WTC11 (cell line): ENCODE measurements around the gene CMC1.

Experiments used
- ETV6 ChIP-seq: sonication (generic); formaldehyde crosslinking; IDR thresholded peaks from 2 replicates; pipeline ENCODE4 v1.8.1; 2022; ENCODE audit warnings: mild to moderate bottlenecking, missing genetic modification reagents
- NFE2L1 ChIP-seq: sonication (generic); formaldehyde crosslinking; IDR thresholded peaks from 2 replicates; pipeline ENCODE4 v1.8.1; 2023; ENCODE audit warnings: missing genetic modification reagents
- RELA ChIP-seq: sonication (generic); formaldehyde crosslinking; IDR thresholded peaks from 2 replicates; pipeline ENCODE4 v1.8.1; 2022; ENCODE audit warnings: missing genetic modification reagents, mild to moderate bottlenecking, borderline replicate concordance
- SOX15 ChIP-seq: fragments of 250-450 bp; sonication (Bioruptor Pico); IDR thresholded peaks from 2 replicates; pipeline ENCODE4 v1.9.0; 2021; ENCODE audit warnings: mild to moderate bottlenecking
- SP1 ChIP-seq: sonication (generic); formaldehyde crosslinking; conservative IDR thresholded peaks from 2 replicates; pipeline ENCODE4 v1.8.1; 2022; ENCODE audit warnings: missing genetic modification reagents
- ZBTB21 ChIP-seq: sonication (generic); formaldehyde crosslinking; IDR thresholded peaks from 2 replicates; pipeline ENCODE4 v1.8.1; 2023; ENCODE audit warnings: mild to moderate bottlenecking, missing genetic modification reagents, borderline replicate concordance
- ZNF232 ChIP-seq: sonication (generic); formaldehyde crosslinking; IDR thresholded peaks from 2 replicates; pipeline ENCODE4 v1.8.0; 2022; ENCODE audit warnings: mild to moderate bottlenecking, missing genetic modification reagents
- TF ChIP-seq, protein P1 (sequence below): fragments of 200-600 bp; IDR thresholded peaks from 2 replicates; pipeline ENCODE4 v1.8.0; 2022; ENCODE audit warnings: antibody characterized with exemption
- TF ChIP-seq, protein P2 (sequence below): sonication (generic); formaldehyde crosslinking; IDR thresholded peaks from 2 replicates; pipeline ENCODE4 v1.8.0; 2022; ENCODE audit warnings: mild to moderate bottlenecking, missing genetic modification reagents
- TF ChIP-seq, protein P3 (sequence below): sonication (generic); formaldehyde crosslinking; IDR thresholded peaks from 2 replicates; pipeline ENCODE4 v1.8.0; 2022; ENCODE audit warnings: mild to moderate bottlenecking, missing genetic modification reagents
- TF ChIP-seq, protein P4 (sequence below): sonication (generic); formaldehyde crosslinking; IDR thresholded peaks from 2 replicates; pipeline ENCODE4 v1.8.1; 2022; ENCODE audit warnings: low read depth, mild to moderate bottlenecking, moderate library complexity, missing genetic modification reagents, borderline replicate concordance

DNA sequence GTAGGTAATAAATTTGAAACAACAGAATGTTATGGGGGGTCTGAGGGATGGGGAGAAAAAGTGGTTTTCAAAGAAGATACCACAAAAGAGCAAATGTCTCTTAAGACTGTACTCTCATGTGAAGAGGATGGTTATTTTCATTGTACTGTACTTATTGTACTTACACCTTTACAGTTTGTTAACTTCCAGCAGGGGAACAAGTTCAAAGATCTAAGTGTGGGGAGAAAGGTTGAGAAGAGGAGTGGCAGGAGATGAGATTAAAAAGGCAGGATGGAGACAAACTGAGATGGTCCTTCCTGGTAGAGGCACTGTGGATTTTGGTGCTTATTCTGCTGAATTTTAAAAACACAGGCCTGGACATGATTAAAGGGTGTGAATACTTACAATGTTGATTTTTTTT lies 101.7 kb downstream of the CMC1 start:
- TF ChIP-seq SP1 (CRISPR knock-in tag) (no peak), SOX15 (CRISPR knock-in tag) (no peak), ZBTB21 (CRISPR knock-in tag) (no peak), RELA (CRISPR knock-in tag) (no peak), ZNF232 (CRISPR knock-in tag) (no peak), ETV6 (CRISPR knock-in tag) (no peak), NFE2L1 (CRISPR knock-in tag) (no peak)
- TF ChIP-seq, protein P1, sequence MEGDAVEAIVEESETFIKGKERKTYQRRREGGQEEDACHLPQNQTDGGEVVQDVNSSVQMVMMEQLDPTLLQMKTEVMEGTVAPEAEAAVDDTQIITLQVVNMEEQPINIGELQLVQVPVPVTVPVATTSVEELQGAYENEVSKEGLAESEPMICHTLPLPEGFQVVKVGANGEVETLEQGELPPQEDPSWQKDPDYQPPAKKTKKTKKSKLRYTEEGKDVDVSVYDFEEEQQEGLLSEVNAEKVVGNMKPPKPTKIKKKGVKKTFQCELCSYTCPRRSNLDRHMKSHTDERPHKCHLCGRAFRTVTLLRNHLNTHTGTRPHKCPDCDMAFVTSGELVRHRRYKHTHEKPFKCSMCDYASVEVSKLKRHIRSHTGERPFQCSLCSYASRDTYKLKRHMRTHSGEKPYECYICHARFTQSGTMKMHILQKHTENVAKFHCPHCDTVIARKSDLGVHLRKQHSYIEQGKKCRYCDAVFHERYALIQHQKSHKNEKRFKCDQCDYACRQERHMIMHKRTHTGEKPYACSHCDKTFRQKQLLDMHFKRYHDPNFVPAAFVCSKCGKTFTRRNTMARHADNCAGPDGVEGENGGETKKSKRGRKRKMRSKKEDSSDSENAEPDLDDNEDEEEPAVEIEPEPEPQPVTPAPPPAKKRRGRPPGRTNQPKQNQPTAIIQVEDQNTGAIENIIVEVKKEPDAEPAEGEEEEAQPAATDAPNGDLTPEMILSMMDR, result no peak
- TF ChIP-seq, protein P2, sequence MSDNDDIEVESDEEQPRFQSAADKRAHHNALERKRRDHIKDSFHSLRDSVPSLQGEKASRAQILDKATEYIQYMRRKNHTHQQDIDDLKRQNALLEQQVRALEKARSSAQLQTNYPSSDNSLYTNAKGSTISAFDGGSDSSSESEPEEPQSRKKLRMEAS (CRISPR knock-in tag), result no peak
- TF ChIP-seq, protein P3, sequence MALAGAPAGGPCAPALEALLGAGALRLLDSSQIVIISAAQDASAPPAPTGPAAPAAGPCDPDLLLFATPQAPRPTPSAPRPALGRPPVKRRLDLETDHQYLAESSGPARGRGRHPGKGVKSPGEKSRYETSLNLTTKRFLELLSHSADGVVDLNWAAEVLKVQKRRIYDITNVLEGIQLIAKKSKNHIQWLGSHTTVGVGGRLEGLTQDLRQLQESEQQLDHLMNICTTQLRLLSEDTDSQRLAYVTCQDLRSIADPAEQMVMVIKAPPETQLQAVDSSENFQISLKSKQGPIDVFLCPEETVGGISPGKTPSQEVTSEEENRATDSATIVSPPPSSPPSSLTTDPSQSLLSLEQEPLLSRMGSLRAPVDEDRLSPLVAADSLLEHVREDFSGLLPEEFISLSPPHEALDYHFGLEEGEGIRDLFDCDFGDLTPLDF (CRISPR knock-in tag), result no peak
- TF ChIP-seq, protein P4, sequence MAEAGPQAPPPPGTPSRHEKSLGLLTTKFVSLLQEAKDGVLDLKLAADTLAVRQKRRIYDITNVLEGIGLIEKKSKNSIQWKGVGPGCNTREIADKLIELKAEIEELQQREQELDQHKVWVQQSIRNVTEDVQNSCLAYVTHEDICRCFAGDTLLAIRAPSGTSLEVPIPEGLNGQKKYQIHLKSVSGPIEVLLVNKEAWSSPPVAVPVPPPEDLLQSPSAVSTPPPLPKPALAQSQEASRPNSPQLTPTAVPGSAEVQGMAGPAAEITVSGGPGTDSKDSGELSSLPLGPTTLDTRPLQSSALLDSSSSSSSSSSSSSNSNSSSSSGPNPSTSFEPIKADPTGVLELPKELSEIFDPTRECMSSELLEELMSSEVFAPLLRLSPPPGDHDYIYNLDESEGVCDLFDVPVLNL (CRISPR knock-in tag), result no peak
